ENCODE results near the gene PRAMEF7.
"Not testable (repeated sequence)": the region's sequence is repeated elsewhere in the genome, so short reads cannot be mapped to it uniquely, and the experiment has no call there.

- TF ChIP-seq CTCF (IDR thresholded peaks at IDR 0.05; ENCODE audit: low read depth, low read length, poor library complexity, severe bottlenecking); EZH2phosphoT487 (IDR thresholded peaks at IDR 0.05; ENCODE audit: borderline replicate concordance, low read length): not testable (repeated sequence)
Observed at GRCh38 chr1:12899186-12899585, 17.2 kb upstream of the PRAMEF7 start.
